ENCODE data around the gene OCLN.
A peak's percentile ranks its signal among the peaks of the same experiment; 100 is the strongest.
"Not testable (repeated sequence)": the region's sequence is repeated elsewhere in the genome, so short reads cannot be mapped to it uniquely, and the experiment has no call there.

Gene OCLN

GRCh38 chr5:69491838-69492390 is 676 bp upstream of the OCLN start:
- DNase-seq = no peak

GRCh38 chr5:69492923-69493395 is 369 bp downstream of the OCLN start:
- no peak for DNase-seq

GRCh38 chr5:69493396-69494133 is 975 bp downstream of the OCLN start:
- DNase-seq = no peak

- DNase-seq = no peak
Observed at GRCh38 chr5:69494452-69494851, 1.9 kb downstream of the OCLN start.

GRCh38 chr5:69497006-69497520 is 4.5 kb downstream of the OCLN start:
- DNase-seq = no peak

GRCh38 chr5:69498384-69498783 is 5.8 kb downstream of the OCLN start:
- DNase-seq = peak; percentile 41

- DNase-seq = no peak
Observed at GRCh38 chr5:69502367-69502766, 9.8 kb downstream of the OCLN start.

GRCh38 chr5:69502767-69503488 is 10.3 kb downstream of the OCLN start:
- peak; percentile 80 for DNase-seq

GRCh38 chr5:69504036-69504435 is 11.4 kb downstream of the OCLN start:
- no peak for DNase-seq

GRCh38 chr5:69505306-69505705 is 12.7 kb downstream of the OCLN start:
- DNase-seq = no peak

- DNase-seq = no peak
Observed at GRCh38 chr5:69509212-69509611, 16.6 kb downstream of the OCLN start.

- no peak for DNase-seq
Observed at GRCh38 chr5:69510694-69511093, 18.1 kb downstream of the OCLN start.

- peak; percentile 81 for DNase-seq
Observed at GRCh38 chr5:69512740-69513260, 20.2 kb downstream of the OCLN start.

- not testable (repeated sequence) for DNase-seq
Observed at GRCh38 chr5:69515570-69515969, 23.0 kb downstream of the OCLN start.

GRCh38 chr5:69516769-69517168 is 24.2 kb downstream of the OCLN start:
- no peak for DNase-seq

- no peak for DNase-seq
Observed at GRCh38 chr5:69517763-69518212, 25.2 kb downstream of the OCLN start.

- no peak for DNase-seq
Observed at GRCh38 chr5:69519285-69519684, 26.7 kb downstream of the OCLN start.

- DNase-seq = no peak
Observed at GRCh38 chr5:69522035-69522434, 29.4 kb downstream of the OCLN start.

GRCh38 chr5:69525490-69525889 is 32.9 kb downstream of the OCLN start:
- DNase-seq = no peak

GRCh38 chr5:69526660-69527059 is 34.1 kb downstream of the OCLN start:
- no peak for DNase-seq

- DNase-seq = no peak
Observed at GRCh38 chr5:69527128-69527770, 34.7 kb downstream of the OCLN start.

GRCh38 chr5:69528035-69528434 is 35.4 kb downstream of the OCLN start:
- no peak for DNase-seq

GRCh38 chr5:69528609-69529008 is 36.0 kb downstream of the OCLN start:
- no peak for DNase-seq

Measured in fibroblast of skin of right biceps (primary cell).